Right lobe of liver (tissue), 4 donors: ENCODE measurements around the gene TIGAR.

Experiments used
- POLR2A ChIP-seq: fragments of 450-650 bp; IDR thresholded peaks from one replicate; pipeline ENCODE4 v1.6.1; 2017; ENCODE audit warnings: antibody characterized with exemption, mild to moderate bottlenecking
- TF ChIP-seq, protein P1 (sequence below), 4 donors: fragments of 200-600 bp in 3 of 4; fragments of 450-650 bp in 1 of 4; IDR thresholded peaks; one replicate each; pipeline versions ENCODE4 v1.5.1 to v1.8.0; 2016 to 2022; ENCODE audit warnings: antibody characterized with exemption in 4 of 4, mild to moderate bottlenecking in 2 of 4
- donor health status: DM: no; HTN: no; CAD: no.
- donor health status: DM: no; HTN: no; CAD: no.
- donor health status: DM: no; HTN: yes; CAD: no.

DNA sequence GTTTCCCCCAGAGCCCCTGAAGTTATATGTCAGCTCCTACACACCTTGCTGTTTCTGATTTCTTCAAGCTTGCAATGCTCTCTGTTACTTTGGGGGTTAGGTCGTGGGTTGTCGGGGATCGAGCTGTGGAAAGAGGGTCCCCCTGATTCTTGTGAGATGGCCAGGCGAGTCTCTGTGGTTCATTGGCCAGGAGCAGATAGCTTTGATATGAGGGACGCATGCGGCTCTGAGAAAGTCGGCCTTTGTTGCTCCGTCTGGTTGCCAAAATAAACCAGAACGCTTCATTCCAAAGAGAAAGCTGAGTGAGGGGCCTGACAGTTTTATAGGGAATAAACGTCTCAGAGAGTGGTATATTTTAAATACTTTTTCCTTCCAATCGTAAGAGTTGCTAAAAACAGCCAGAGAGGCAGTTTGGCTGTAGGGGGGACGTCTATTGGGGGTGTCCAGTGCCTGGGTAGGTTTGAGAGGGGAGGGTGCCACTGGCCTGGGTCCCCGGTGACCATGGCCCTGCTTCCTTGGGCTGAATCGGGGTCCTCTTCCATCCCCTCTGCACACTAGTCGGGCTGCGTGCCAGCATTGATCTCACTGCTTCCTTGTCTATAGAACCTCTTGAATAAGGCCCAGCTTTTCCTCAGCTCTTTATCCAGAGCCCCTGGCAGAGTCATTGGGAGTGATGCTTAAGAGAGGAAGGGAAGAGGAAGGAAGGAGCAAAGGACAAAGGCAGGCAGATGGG lies 28.5 kb upstream of the TIGAR start:
- TF ChIP-seq, protein P1, sequence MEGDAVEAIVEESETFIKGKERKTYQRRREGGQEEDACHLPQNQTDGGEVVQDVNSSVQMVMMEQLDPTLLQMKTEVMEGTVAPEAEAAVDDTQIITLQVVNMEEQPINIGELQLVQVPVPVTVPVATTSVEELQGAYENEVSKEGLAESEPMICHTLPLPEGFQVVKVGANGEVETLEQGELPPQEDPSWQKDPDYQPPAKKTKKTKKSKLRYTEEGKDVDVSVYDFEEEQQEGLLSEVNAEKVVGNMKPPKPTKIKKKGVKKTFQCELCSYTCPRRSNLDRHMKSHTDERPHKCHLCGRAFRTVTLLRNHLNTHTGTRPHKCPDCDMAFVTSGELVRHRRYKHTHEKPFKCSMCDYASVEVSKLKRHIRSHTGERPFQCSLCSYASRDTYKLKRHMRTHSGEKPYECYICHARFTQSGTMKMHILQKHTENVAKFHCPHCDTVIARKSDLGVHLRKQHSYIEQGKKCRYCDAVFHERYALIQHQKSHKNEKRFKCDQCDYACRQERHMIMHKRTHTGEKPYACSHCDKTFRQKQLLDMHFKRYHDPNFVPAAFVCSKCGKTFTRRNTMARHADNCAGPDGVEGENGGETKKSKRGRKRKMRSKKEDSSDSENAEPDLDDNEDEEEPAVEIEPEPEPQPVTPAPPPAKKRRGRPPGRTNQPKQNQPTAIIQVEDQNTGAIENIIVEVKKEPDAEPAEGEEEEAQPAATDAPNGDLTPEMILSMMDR (IDR thresholded peaks at IDR 0.05), result no peak
- no peak for TF ChIP-seq POLR2A
